K562 (cell line): ENCODE data around the gene KCP. TPM values are rescaled to one million over a fixed set of nuclear protein-coding genes. Genes with fewer than 3 reads are reported as not detected.

Experiments used
- ATF1 ChIP-seq, 2 experiments: fragments of 450-650 bp in 1 of 2; IDR thresholded peaks; 2 replicates each; pipeline ENCODE4 v1.6.1; 2016; ENCODE audit warnings: missing compliant biosample characterization in 1 of 2, missing genetic modification characterization in 1 of 2
- CBX5 ChIP-seq: IDR thresholded peaks from 2 replicates; pipeline ENCODE4 v1.6.1; 2014; ENCODE audit warnings: low read depth, borderline replicate concordance
- FOXP1 ChIP-seq: sonication (generic); formaldehyde crosslinking; IDR thresholded peaks from 2 replicates; pipeline ENCODE4 v1.8.0; 2022; ENCODE audit warnings: mild to moderate bottlenecking, missing genetic modification reagents
- MYNN ChIP-seq, 2 experiments: sonication (generic); formaldehyde crosslinking in 1 of 2; IDR thresholded peaks; 2 replicates each; pipeline versions ENCODE4 v1.5.0 to v1.6.1; 2016 to 2020; ENCODE audit warnings: antibody characterized with exemption in 1 of 2, missing genetic modification reagents in 1 of 2
- SREBF1 ChIP-seq: fragments of 150-350 bp; IDR thresholded peaks from 2 replicates; pipeline ENCODE4 v1.6.1; 2014; ENCODE audit warnings: antibody characterized with exemption, low read depth, low read length, borderline replicate concordance
- SRF ChIP-seq, 2 experiments: fragments of 250-450, 450-650 bp in 1 of 2; sonication (Bioruptor Pico) in 1 of 2; sonication (generic) in 1 of 2; formaldehyde crosslinking; IDR thresholded peaks; 2 replicates each; pipeline versions ENCODE4 v1.5.0 to v1.5.1; 2020 to 2022; ENCODE audit warnings: mild to moderate bottlenecking in 1 of 2, missing genetic modification reagents in 1 of 2
- ZFP30 ChIP-seq: fragments of 250-450 bp; sonication (Bioruptor Pico); IDR thresholded peaks from 2 replicates; pipeline ENCODE4 v1.8.0; 2022; ENCODE audit warnings: moderate library complexity, mild to moderate bottlenecking, inconsistent platforms, borderline replicate concordance
- ZNF12 ChIP-seq: sonication (generic); formaldehyde crosslinking; IDR thresholded peaks from 2 replicates; pipeline ENCODE4 v1.4.0; 2020; ENCODE audit warnings: mild to moderate bottlenecking, missing genetic modification reagents
- ZNF174 ChIP-seq: fragments of 250-450 bp; sonication (Bioruptor Pico); IDR thresholded peaks from 2 replicates; pipeline ENCODE4 v1.4.0; 2020; ENCODE audit warnings: mild to moderate bottlenecking
- ZNF184 ChIP-seq: sonication (generic); formaldehyde crosslinking; IDR thresholded peaks from 2 replicates; pipeline ENCODE4 v1.5.0; 2020; ENCODE audit warnings: missing genetic modification reagents
- ZNF561 ChIP-seq: fragments of 450-650 bp; formaldehyde crosslinking; conservative IDR thresholded peaks from 2 replicates; pipeline ENCODE4 v1.4.0; 2020; ENCODE audit warnings: mild to moderate bottlenecking, moderate library complexity
- ZNF766 ChIP-seq: fragments of 200-800 bp; sonication (Bioruptor generic); conservative IDR thresholded peaks from 2 replicates; pipeline ENCODE4 v1.6.1; 2016; ENCODE audit warnings: missing genetic modification characterization, missing compliant biosample characterization
- polyA plus RNA-seq, 8 experiments: library from polyadenylated mRNA; depleted of rRNA in 4 of 8; stranded (reverse) in 5 of 8; unstranded in 3 of 8; fragments of >200 nt; fragmentation: Nextera tagmentation in 2 of 8; fragmentation: Illumina TruSeq in 1 of 8; extraction: Ambion mirVana in 2 of 8; extraction: Trizol in 1 of 8; gene quantifications; 2 replicates each; pipeline versions ENCODE4 v1.2.1 to v1.2.3, GENCODE V29; 2011 to 2014; ENCODE audit warnings: inconsistent platforms in 1 of 8, missing spikeins in 1 of 8
- total RNA-seq, 7 experiments: library from RNA; depleted of rRNA in 6 of 7; stranded (reverse); fragments of >200 nt in 6 of 7; fragmentation: Illumina TruSeq in 2 of 7; extraction: Trizol in 2 of 7; gene quantifications; 2 replicates each; pipeline versions ENCODE4 v1.2.1 to v1.2.3, GENCODE V29; 2011 to 2021; ENCODE audit warnings: low replicate concordance in 1 of 7
- TF ChIP-seq, protein P1 (sequence below): fragments of 250-450 bp; sonication (Bioruptor Pico); IDR thresholded peaks from 2 replicates; pipeline ENCODE4 v1.8.0; 2021; ENCODE audit warnings: moderate library complexity, mild to moderate bottlenecking, inconsistent platforms
- TF ChIP-seq, protein P2 (sequence below): fragments of 250-450 bp; sonication (Bioruptor Pico); IDR thresholded peaks from 2 replicates; pipeline ENCODE4 v1.5.0; 2022; ENCODE audit warnings: mild to moderate bottlenecking
- TF ChIP-seq, protein P3 (sequence below): sonication (generic); formaldehyde crosslinking; IDR thresholded peaks from 2 replicates; pipeline ENCODE4 v1.8.0; 2022; ENCODE audit warnings: missing genetic modification reagents, mild to moderate bottlenecking, moderate library complexity, borderline replicate concordance
- TF ChIP-seq, protein P4 (sequence below), 2 experiments: fragments of 450-650 bp in 1 of 2; sonication (generic) in 1 of 2; formaldehyde crosslinking; conservative IDR thresholded peaks; 2 replicates each; pipeline versions ENCODE4 v1.4.0 to v1.8.1; 2020 to 2022; ENCODE audit warnings: mild to moderate bottlenecking in 1 of 2, missing genetic modification reagents in 1 of 2
- TF ChIP-seq, protein P5 (sequence below), 2 experiments: fragments of 450-650 bp; IDR thresholded peaks; 2 replicates each; pipeline ENCODE4 v1.6.1; 2016

Gene KCP
- total and polyA plus RNA-seq, 9 of the 15 experiments (the other 6 are each of a cell fraction or from before 2014, with no cell fraction given): 0.06 to 0.17 (median 0.12) TPM; not detected in 3

DNA sequence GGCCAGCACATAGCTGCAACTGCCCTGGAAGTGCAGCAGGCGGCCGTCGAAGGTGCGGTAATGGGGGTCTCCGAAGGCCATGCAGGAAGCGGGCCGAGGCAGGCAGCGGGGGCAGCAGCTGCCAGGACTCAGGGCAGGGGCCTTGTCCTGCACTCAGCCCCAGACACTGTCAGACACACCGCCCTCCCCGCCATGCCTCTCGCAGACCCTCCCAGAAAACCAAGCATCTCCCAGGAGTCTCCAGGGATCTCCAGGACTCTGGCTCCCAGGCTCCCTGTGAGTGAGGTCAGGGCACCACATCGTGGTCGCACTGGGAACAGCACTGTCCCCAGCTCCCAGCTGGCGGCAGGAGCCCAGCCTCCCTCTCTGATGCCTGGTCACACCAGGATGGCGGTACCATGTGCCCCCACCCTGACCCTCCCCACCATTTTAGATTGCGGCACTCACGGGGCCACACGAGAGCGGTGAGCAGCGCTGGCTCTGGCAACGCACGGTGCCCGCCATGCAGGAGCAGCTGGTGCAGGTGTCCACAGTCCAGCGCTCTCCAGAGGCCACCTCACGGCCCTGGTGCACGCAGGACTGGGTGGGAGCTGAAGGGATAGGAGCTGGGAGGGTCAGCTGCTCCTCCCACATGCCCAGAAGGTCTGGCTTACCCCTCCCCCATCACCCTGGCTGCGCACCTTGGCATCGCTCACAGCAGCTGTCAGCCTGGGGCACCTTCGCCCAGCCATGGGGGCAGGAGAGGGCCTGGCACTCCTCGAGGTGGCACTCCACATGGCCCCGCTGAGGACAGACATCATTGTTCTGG lies 30.4 kb downstream of the KCP start (continued):
- no peak for TF ChIP-seq ZFP30 (CRISPR knock-in tag)
- peak; percentile 73; the same call in 1 of the 2 replicates for TF ChIP-seq MYNN (IDR thresholded peaks at IDR 0.05)
- no peak for TF ChIP-seq MYNN (CRISPR knock-in tag; IDR thresholded peaks at IDR 0.05)
- TF ChIP-seq, protein P1, sequence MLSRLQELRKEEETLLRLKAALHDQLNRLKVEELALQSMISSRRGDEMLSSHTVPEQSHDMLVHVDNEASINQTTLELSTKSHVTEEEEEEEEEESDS: no peak
- TF ChIP-seq ZNF184 (CRISPR knock-in tag): no peak
- TF ChIP-seq, protein P2, sequence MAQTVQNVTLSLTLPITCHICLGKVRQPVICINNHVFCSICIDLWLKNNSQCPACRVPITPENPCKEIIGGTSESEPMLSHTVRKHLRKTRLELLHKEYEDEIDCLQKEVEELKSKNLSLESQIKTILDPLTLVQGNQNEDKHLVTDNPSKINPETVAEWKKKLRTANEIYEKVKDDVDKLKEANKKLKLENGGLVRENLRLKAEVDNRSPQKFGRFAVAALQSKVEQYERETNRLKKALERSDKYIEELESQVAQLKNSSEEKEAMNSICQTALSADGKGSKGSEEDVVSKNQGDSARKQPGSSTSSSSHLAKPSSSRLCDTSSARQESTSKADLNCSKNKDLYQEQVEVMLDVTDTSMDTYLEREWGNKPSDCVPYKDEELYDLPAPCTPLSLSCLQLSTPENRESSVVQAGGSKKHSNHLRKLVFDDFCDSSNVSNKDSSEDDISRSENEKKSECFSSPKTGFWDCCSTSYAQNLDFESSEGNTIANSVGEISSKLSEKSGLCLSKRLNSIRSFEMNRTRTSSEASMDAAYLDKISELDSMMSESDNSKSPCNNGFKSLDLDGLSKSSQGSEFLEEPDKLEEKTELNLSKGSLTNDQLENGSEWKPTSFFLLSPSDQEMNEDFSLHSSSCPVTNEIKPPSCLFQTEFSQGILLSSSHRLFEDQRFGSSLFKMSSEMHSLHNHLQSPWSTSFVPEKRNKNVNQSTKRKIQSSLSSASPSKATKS (CRISPR knock-in tag): no peak
- TF ChIP-seq, protein P3, sequence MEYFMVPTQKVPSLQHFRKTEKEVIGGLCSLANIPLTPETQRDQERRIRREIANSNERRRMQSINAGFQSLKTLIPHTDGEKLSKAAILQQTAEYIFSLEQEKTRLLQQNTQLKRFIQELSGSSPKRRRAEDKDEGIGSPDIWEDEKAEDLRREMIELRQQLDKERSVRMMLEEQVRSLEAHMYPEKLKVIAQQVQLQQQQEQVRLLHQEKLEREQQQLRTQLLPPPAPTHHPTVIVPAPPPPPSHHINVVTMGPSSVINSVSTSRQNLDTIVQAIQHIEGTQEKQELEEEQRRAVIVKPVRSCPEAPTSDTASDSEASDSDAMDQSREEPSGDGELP: peak; percentile 98
- peak in 1 of 2 experiments; percentile 72; a peak in 1 of 4 replicates for TF ChIP-seq SRF (CRISPR knock-in tag; IDR thresholded peaks at IDR 0.05)
- no peak for TF ChIP-seq SREBF1
- no peak for TF ChIP-seq CBX5
- TF ChIP-seq, protein P4, sequence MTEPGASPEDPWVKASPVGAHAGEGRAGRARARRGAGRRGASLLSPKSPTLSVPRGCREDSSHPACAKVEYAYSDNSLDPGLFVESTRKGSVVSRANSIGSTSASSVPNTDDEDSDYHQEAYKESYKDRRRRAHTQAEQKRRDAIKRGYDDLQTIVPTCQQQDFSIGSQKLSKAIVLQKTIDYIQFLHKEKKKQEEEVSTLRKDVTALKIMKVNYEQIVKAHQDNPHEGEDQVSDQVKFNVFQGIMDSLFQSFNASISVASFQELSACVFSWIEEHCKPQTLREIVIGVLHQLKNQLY (CRISPR knock-in tag; conservative IDR thresholded peaks at IDR 0.05): no peak
- TF ChIP-seq, protein P5, sequence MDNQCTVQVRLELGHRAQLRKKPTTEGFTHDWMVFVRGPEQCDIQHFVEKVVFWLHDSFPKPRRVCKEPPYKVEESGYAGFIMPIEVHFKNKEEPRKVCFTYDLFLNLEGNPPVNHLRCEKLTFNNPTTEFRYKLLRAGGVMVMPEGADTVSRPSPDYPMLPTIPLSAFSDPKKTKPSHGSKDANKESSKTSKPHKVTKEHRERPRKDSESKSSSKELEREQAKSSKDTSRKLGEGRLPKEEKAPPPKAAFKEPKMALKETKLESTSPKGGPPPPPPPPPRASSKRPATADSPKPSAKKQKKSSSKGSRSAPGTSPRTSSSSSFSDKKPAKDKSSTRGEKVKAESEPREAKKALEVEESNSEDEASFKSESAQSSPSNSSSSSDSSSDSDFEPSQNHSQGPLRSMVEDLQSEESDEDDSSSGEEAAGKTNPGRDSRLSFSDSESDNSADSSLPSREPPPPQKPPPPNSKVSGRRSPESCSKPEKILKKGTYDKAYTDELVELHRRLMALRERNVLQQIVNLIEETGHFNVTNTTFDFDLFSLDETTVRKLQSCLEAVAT (IDR thresholded peaks at IDR 0.05): no peak
- TF ChIP-seq ZNF766 (CRISPR knock-in tag): no peak
- no peak for TF ChIP-seq ZNF12 (CRISPR knock-in tag)
- TF ChIP-seq ZNF561: no peak
- TF ChIP-seq FOXP1 (CRISPR knock-in tag): no peak
- TF ChIP-seq ATF1 (CRISPR knock-in tag; IDR thresholded peaks at IDR 0.05): no peak
- no peak for TF ChIP-seq ATF1 (tag; IDR thresholded peaks at IDR 0.05)
- TF ChIP-seq ZNF174 (CRISPR knock-in tag): no peak
